Gastroesophageal sphincter (tissue), 4 donors: Measurements from ENCODE around the gene RGN. TPM values are rescaled to one million over a fixed set of nuclear protein-coding genes. Genes with fewer than 3 reads are reported as not detected.

ENCODE experiments used
- ATAC-seq: fragments of 150-250 bp; one replicate; pipeline ENCODE4 v1.9.1; 2016; ENCODE audit warnings: mild to moderate bottlenecking, moderate library complexity
- H3K27ac ChIP-seq, 4 donors: fragments of 200-600 bp; sonication (generic) in 3 of 4; 1 replicate in 3 of 4; 2 replicates in 1 of 4; pipeline ENCODE4 v1.5.1; 2016 to 2019
- H3K27me3 ChIP-seq: fragments of 200-600 bp; sonication (generic); one replicate; pipeline ENCODE4 v1.5.1; 2019
- H3K36me3 ChIP-seq, 2 donors: fragments of 200-600 bp; sonication (generic); one replicate each; pipeline ENCODE4 v1.5.1; 2019; ENCODE audit warnings: control low read depth in 1 of 2
- H3K4me1 ChIP-seq, 3 donors: fragments of 200-600 bp; sonication (generic); 1 replicate in 2 of 3; 2 replicates in 1 of 3; pipeline ENCODE4 v1.5.1; 2016 to 2019; ENCODE audit warnings: control low read depth in 2 of 3
- H3K4me3 ChIP-seq, 2 donors: fragments of 200-600 bp; sonication (generic); one replicate each; pipeline ENCODE4 v1.5.1; 2019; ENCODE audit warnings: mild to moderate bottlenecking in 1 of 2, moderate library complexity in 1 of 2
- H3K9me3 ChIP-seq, 3 donors: fragments of 200-600 bp; sonication (generic); one replicate each; pipeline ENCODE4 v1.5.1; 2017 to 2019; ENCODE audit warnings: control low read depth in 2 of 3
- CTCF ChIP-seq, 4 experiments: fragments of 200-600 bp in 2 of 4; fragments of 450-650 bp in 2 of 4; sonication (generic) in 1 of 4; IDR thresholded peaks; one replicate each; pipeline ENCODE4 v1.5.1; 2017 to 2019; ENCODE audit warnings: antibody characterized with exemption in 4 of 4, mild to moderate bottlenecking in 2 of 4, moderate library complexity in 2 of 4
- EP300 ChIP-seq: sonication (generic); formaldehyde crosslinking; IDR thresholded peaks from one replicate; pipeline ENCODE4 v1.6.1; 2017; ENCODE audit warnings: antibody characterized with exemption, mild to moderate bottlenecking
- POLR2A ChIP-seq, 2 donors: fragments of 450-650 bp; IDR thresholded peaks; one replicate each; pipeline ENCODE4 v1.6.1; 2017; ENCODE audit warnings: antibody characterized with exemption in 2 of 2, mild to moderate bottlenecking in 2 of 2, moderate library complexity in 1 of 2
- POLR2AphosphoS5 ChIP-seq: sonication (generic); formaldehyde crosslinking; IDR thresholded peaks from one replicate; pipeline ENCODE4 v1.6.1; 2017; ENCODE audit warnings: antibody characterized with exemption
- WGBS, 2 donors: methylation state at CpG; one replicate each; pipeline ENCODE4 v1.1.5; 2018; ENCODE audit warnings: low coverage in 1 of 2; 5-methylcytosine and 5-hydroxymethylcytosine counted together
- total RNA-seq, 4 donors: library from RNA; depleted of rRNA; stranded (reverse); fragments of >200 nt; gene quantifications; one replicate each; pipeline ENCODE4 v1.1.0, GENCODE V29; 2016

The RGN gene
- total RNA-seq, 4 donors from 2014 or later = 2.6 to 22.1 (median 11.8) TPM

DNA sequence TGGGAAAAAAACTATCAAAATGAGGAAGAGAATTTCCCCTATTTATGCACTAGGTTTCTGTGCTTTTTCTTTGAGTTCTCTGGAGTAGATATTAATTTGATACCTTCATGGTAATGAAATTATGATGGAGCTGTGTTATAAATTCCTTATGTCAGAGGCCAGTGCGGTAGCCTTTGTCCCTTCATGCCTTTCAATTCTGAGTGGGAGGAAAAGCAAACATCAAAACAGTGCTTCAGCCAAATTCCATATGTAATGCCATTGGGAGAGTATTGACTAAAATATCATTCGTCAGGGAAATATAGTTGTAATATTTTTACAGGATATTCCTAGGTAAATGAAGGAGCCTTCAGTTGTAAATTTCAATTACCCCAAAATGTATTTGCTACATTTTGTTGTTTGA is 17.5 kb upstream of the RGN start:
- H3K4me1 ChIP-seq = no peaks in the 10 kb centered on the region
- no peak for ATAC-seq
- no peaks in the 10 kb centered on the region for H3K9me3 ChIP-seq
- 77% methylated on average over 2 of the region's 2 CpGs; no CpG with 5 or more reads in 1 of the 2 donors for WGBS, 2 donors
- H3K4me3 ChIP-seq = no peak overlapping the region
- H3K27me3 ChIP-seq = no peaks in the 10 kb centered on the region
- H3K36me3 ChIP-seq = peaks cover 0 to 18% of the 10 kb centered on the region in 2 donors
- TF ChIP-seq POLR2AphosphoS5 = no peak
- TF ChIP-seq POLR2A (IDR thresholded peaks at IDR 0.05) = no peak
- no peak for TF ChIP-seq EP300
- TF ChIP-seq CTCF (IDR thresholded peaks at IDR 0.05) = no peak
- H3K27ac ChIP-seq = no peak overlapping the region

- ATAC-seq = no peak
- Histone ChIP-seq H3K27me3 (no peaks in the 10 kb centered on the region), H3K4me3 (no peak overlapping the region), H3K4me1 (no peaks in the 10 kb centered on the region), H3K27ac (no peak overlapping the region), H3K9me3 (no peaks in the 10 kb centered on the region), H3K36me3 (peaks cover 0 to 18% of the 10 kb centered on the region in 2 donors)
- no peak for TF ChIP-seq CTCF (IDR thresholded peaks at IDR 0.05)
- TF ChIP-seq POLR2A (IDR thresholded peaks at IDR 0.05) = no peak
- no peak for TF ChIP-seq EP300
- no peak for TF ChIP-seq POLR2AphosphoS5
- 68 to 92% methylated on average over 2 of the region's 2 CpGs for WGBS, 2 donors
Measured at GRCh38 chrX:47061238-47061919, 16.9 kb upstream of the RGN start.

DNA sequence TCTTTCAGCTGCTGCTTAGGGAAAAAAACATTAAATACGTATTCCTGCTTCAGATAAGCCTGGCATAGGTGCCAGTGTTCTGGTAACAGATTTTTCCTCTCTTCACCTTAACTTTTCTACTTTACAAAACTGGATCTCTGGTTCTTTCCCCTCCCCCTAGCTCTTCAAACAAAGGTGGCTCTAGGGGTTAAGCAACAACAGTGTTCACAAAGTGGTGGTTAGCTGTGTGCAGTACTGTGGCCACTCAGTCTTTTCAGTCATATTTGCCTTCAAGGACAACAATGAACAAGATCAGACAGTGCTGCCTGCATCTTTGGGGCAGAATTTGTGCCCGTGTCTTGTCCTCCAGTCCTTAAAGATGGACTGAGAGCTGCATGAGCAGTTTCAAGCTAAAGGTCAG is 15.1 kb upstream of the RGN start:
- no peak for ATAC-seq
- WGBS, 2 donors = 71 to 92% methylated on average over 1 of the region's 2 CpGs
- no peak for TF ChIP-seq CTCF (IDR thresholded peaks at IDR 0.05)
- TF ChIP-seq EP300 = no peak
- TF ChIP-seq POLR2A (IDR thresholded peaks at IDR 0.05) = no peak

GRCh38 chrX:47068214-47068613 is 10.0 kb upstream of the RGN start:
- Histone ChIP-seq H3K4me3 (no peak overlapping the region), H3K36me3 (no peaks in the 10 kb centered on the region), H3K27me3 (no peaks in the 10 kb centered on the region), H3K9me3 (no peaks in the 10 kb centered on the region), H3K4me1 (no peaks in the 10 kb centered on the region), H3K27ac (no peak overlapping the region)
- 59 to 60% methylated on average over 2 to 3 of the region's 3 CpGs for WGBS, 2 donors
- ATAC-seq = no peak
- TF ChIP-seq POLR2A (IDR thresholded peaks at IDR 0.05) = no peak
- no peak for TF ChIP-seq CTCF (IDR thresholded peaks at IDR 0.05)
- TF ChIP-seq EP300 = no peak
- TF ChIP-seq POLR2AphosphoS5 = no peak

More for the DNA sequence above, 15.1 kb upstream of the RGN start:
- peaks cover 0 to 5% of the 10 kb centered on the region in 2 donors for H3K36me3 ChIP-seq
- H3K4me3 ChIP-seq = no peak overlapping the region
- no peaks in the 10 kb centered on the region for H3K9me3 ChIP-seq
- no peak overlapping the region for H3K27ac ChIP-seq
- no peaks in the 10 kb centered on the region for H3K27me3 ChIP-seq
- no peaks in the 10 kb centered on the region for H3K4me1 ChIP-seq

GRCh38 chrX:47068720-47069119 is 9.5 kb upstream of the RGN start:
- no peaks in the 10 kb centered on the region for H3K36me3 ChIP-seq

More at GRCh38 chrX:47068720-47069119, 9.5 kb upstream of the RGN start:
- no peaks in the 10 kb centered on the region for H3K27me3 ChIP-seq
- ATAC-seq = no peak
- H3K4me3 ChIP-seq = no peak overlapping the region
- no peaks in the 10 kb centered on the region for H3K4me1 ChIP-seq
- no peaks in the 10 kb centered on the region for H3K9me3 ChIP-seq
- no peak overlapping the region for H3K27ac ChIP-seq
- no peak for TF ChIP-seq POLR2AphosphoS5
- TF ChIP-seq POLR2A (IDR thresholded peaks at IDR 0.05) = no peak
- no peak for TF ChIP-seq CTCF (IDR thresholded peaks at IDR 0.05)
- no peak for TF ChIP-seq EP300
